ENCODE data around the gene NTN3. TPM values are rescaled to one million over a fixed set of nuclear protein-coding genes. Genes with fewer than 3 reads are reported as not detected.

NTN3 gene
- total RNA-seq, 6 experiments from 2014 or later: 0.39 to 2.1 (median 1.2) TPM

- no peak for DNase-seq
- TF ChIP-seq CTCF (IDR thresholded peaks at IDR 0.05): no peak
- TF ChIP-seq POLR2A (IDR thresholded peaks at IDR 0.05): no peak
- Histone ChIP-seq H3K27ac (no peak overlapping the region), H3K9me3 (no peaks in the 10 kb centered on the region), H3K4me3 (no peak overlapping the region), H3K4me1 (peaks cover 0 to 7% (median 0%) of the 10 kb centered on the region in 4 donors), H3K36me3 (no peaks in the 10 kb centered on the region), H3K27me3 (no peaks in the 10 kb centered on the region)
- ATAC-seq: no peak
- intact Hi-C loops (cut with DNase I): no loop called here
- WGBS (ENCODE audit: insufficient coverage, low coverage, low lambda C conversion rate, missing lambda C conversion rate): 95% methylated on average over 8 of the region's 28 CpGs
These were observed 15.8 kb upstream of the NTN3 start for GRCh38 chr16:2455081-2455845.

- no peak for ATAC-seq
- Histone ChIP-seq H3K4me3 (no peak overlapping the region), H3K4me1 (peaks cover 0 to 9% (median 0%) of the 10 kb centered on the region in 4 donors), H3K27ac (no peak overlapping the region), H3K27me3 (no peaks in the 10 kb centered on the region), H3K36me3 (no peaks in the 10 kb centered on the region), H3K9me3 (no peaks in the 10 kb centered on the region)
- WGBS (ENCODE audit: insufficient coverage, low coverage, low lambda C conversion rate, missing lambda C conversion rate): 96% methylated on average over 9 of the region's 21 CpGs
- TF ChIP-seq POLR2A (IDR thresholded peaks at IDR 0.05) (no peak), CTCF (IDR thresholded peaks at IDR 0.05) (no peak)
- DNase-seq: no peak
- intact Hi-C loops (cut with DNase I): no loop called here
These were observed 14.4 kb upstream of the NTN3 start for GRCh38 chr16:2456551-2457153.

- no peak for ATAC-seq
- Histone ChIP-seq H3K9me3 (no peaks in the 10 kb centered on the region), H3K36me3 (no peaks in the 10 kb centered on the region), H3K27ac (no peak overlapping the region), H3K4me1 (peaks cover 0 to 9% (median 0%) of the 10 kb centered on the region in 4 donors), H3K4me3 (no peak overlapping the region), H3K27me3 (no peaks in the 10 kb centered on the region)
- intact Hi-C loops (cut with DNase I): no loop called here
- no peak for TF ChIP-seq POLR2A (IDR thresholded peaks at IDR 0.05)
- no peak for TF ChIP-seq CTCF (IDR thresholded peaks at IDR 0.05)
- no peak for DNase-seq
- WGBS (ENCODE audit: insufficient coverage, low coverage, low lambda C conversion rate, missing lambda C conversion rate): 79% methylated on average over 6 of the region's 13 CpGs
These were observed 13.8 kb upstream of the NTN3 start for GRCh38 chr16:2457267-2457666.

- no peaks in the 10 kb centered on the region for H3K36me3 ChIP-seq
- no peaks in the 10 kb centered on the region for H3K9me3 ChIP-seq
- no peak overlapping the region for H3K4me3 ChIP-seq
- 95% methylated on average over 3 of the region's 7 CpGs for WGBS (ENCODE audit: insufficient coverage, low coverage, low lambda C conversion rate, missing lambda C conversion rate)
- intact Hi-C loops (cut with DNase I): no loop called here
- no peak overlapping the region for H3K27ac ChIP-seq
- ATAC-seq (no peak), DNase-seq (no peak)
- peaks cover 0 to 9% (median 0%) of the 10 kb centered on the region in 4 donors for H3K4me1 ChIP-seq
- TF ChIP-seq CTCF (IDR thresholded peaks at IDR 0.05) (no peak), POLR2A (IDR thresholded peaks at IDR 0.05) (no peak)
- H3K27me3 ChIP-seq: no peaks in the 10 kb centered on the region
These were observed 13.2 kb upstream of the NTN3 start for GRCh38 chr16:2457946-2458345.
